GM23248 (cell line): ENCODE results near the gene ANKRD13D. TPM values are rescaled to one million over a fixed set of nuclear protein-coding genes. Genes with fewer than 3 reads are reported as not detected.

ENCODE experiments used
- DNase-seq: peaks from one replicate; pipeline ENCODE4 v3.0.0-alpha.2; 2015
- H2AFZ ChIP-seq: fragments of 200-600 bp; sonication (generic); 2 replicates; pipeline ENCODE4 v1.6.1; 2016; ENCODE audit warnings: antibody characterized with exemption
- H3F3A ChIP-seq: fragments of 200-600 bp; sonication (generic); 2 replicates; pipeline ENCODE4 v1.6.1; 2016; ENCODE audit warnings: mild to moderate bottlenecking, antibody characterized with exemption, mixed run types; ENCODE audit not compliant: insufficient read depth
- H3K27ac ChIP-seq: fragments of 200-600 bp; sonication (generic); 2 replicates; pipeline ENCODE4 v1.5.1; 2016; ENCODE audit warnings: mild to moderate bottlenecking
- H3K27me3 ChIP-seq: fragments of 200-600 bp; sonication (generic); replicated peaks from 2 replicates; pipeline ENCODE4 v1.6.1; 2016; ENCODE audit warnings: mild to moderate bottlenecking; ENCODE audit not compliant: insufficient read depth
- H3K36me3 ChIP-seq: fragments of 200-600 bp; sonication (generic); 2 replicates; pipeline ENCODE4 v1.6.1; 2016; ENCODE audit warnings: low read depth, mild to moderate bottlenecking
- H3K4me1 ChIP-seq: fragments of 200-600 bp; sonication (generic); 2 replicates; pipeline ENCODE4 v1.6.1; 2016; ENCODE audit warnings: mild to moderate bottlenecking; ENCODE audit not compliant: insufficient read depth
- H3K4me2 ChIP-seq: fragments of 200-600 bp; sonication (generic); one replicate; pipeline ENCODE4 v1.6.1; 2016; ENCODE audit warnings: mild to moderate bottlenecking; ENCODE audit not compliant: unreplicated experiment
- H3K4me3 ChIP-seq: fragments of 200-600 bp; sonication (generic); 2 replicates; pipeline ENCODE4 v1.5.1; 2016; ENCODE audit warnings: mild to moderate bottlenecking
- H3K79me2 ChIP-seq: fragments of 200-600 bp; sonication (generic); 2 replicates; pipeline ENCODE4 v1.6.1; 2016; ENCODE audit warnings: mild to moderate bottlenecking; ENCODE audit not compliant: insufficient read depth
- H3K9ac ChIP-seq: fragments of 200-600 bp; sonication (generic); 2 replicates; pipeline ENCODE4 v1.6.1; 2016; ENCODE audit warnings: mild to moderate bottlenecking
- H3K9me2 ChIP-seq: fragments of 200-600 bp; sonication (generic); 2 replicates; pipeline ENCODE4 v1.6.1; 2016; ENCODE audit warnings: mixed run types, mild to moderate bottlenecking, moderate library complexity; ENCODE audit not compliant: insufficient read depth
- H3K9me3 ChIP-seq: fragments of 200-600 bp; sonication (generic); one replicate; pipeline ENCODE4 v1.6.1; 2017; ENCODE audit warnings: low read depth
- H4K20me1 ChIP-seq: fragments of 200-600 bp; sonication (generic); 2 replicates; pipeline ENCODE4 v1.6.0; 2016; ENCODE audit not compliant: insufficient read depth
- EZH2 ChIP-seq: fragments of 200-600 bp; sonication (generic); IDR thresholded peaks from 2 replicates; pipeline ENCODE4 v1.6.1; 2018; ENCODE audit warnings: antibody characterized with exemption, mild to moderate bottlenecking; ENCODE audit not compliant: insufficient read depth, poor library complexity, severe bottlenecking
- EZH2phosphoT487 ChIP-seq: fragments of 200-600 bp; sonication (generic); IDR thresholded peaks from 2 replicates; pipeline ENCODE4 v1.6.1; 2018; ENCODE audit warnings: antibody characterized with exemption, moderate library complexity, mild to moderate bottlenecking, low read depth; ENCODE audit not compliant: insufficient read depth
- WGBS, 2 experiments: methylation state at CpG; one replicate each; pipeline ENCODE4 v1.1.6; 2015 to 2017; ENCODE audit warnings: low lambda C conversion rate in 2 of 2, low coverage in 1 of 2; ENCODE audit errors: missing lambda C conversion rate in 2 of 2; 5-methylcytosine and 5-hydroxymethylcytosine counted together
- in situ Hi-C: fragments of 300-500 bp; cut with MboI; formaldehyde crosslinking; loops from 2 replicates; pipeline ENCODE4 v1.15.0; 2020
- polyA plus RNA-seq: library from polyadenylated mRNA; unstranded; fragments of >200 nt; fragmentation: Nextera tagmentation; extraction: Ambion mirVana; gene quantifications from 2 replicates; pipeline ENCODE4 v1.2.1, GENCODE V29; 2016
- total RNA-seq: library from RNA; depleted of rRNA; stranded (reverse); fragments of >200 nt; shearing (Covaris generic); gene quantifications from 2 replicates; pipeline ENCODE4 v1.2.3, GENCODE V29; 2014

Gene ANKRD13D
- total and polyA plus RNA-seq, 2 experiments from 2014 or later: 16.4 to 42.9 TPM

- Histone ChIP-seq H2AFZ (no peak overlapping the region), H3K9me3 (no peaks in the 10 kb centered on the region), H4K20me1 (no peaks in the 10 kb centered on the region), H3K4me2 (peak overlapping the region; percentile 49), H3K27me3 (no peaks in the 10 kb centered on the region), H3K27ac (no peak overlapping the region), H3K9me2 (no peaks in the 10 kb centered on the region), H3F3A (0 out of 2 replicates have a peak, but pooled peaks cover 6% of the 10 kb centered on the region), H3K4me3 (0 out of 2 replicates have a peak overlapping the region, but pooled peaks have one; percentile 26), H3K4me1 (peaks cover 23% of the 10 kb centered on the region), H3K9ac (peak overlapping the region; percentile 7; the same call in 1 of the 2 replicates), H3K36me3 (no peaks in the 10 kb centered on the region), H3K79me2 (peaks cover 94% of the 10 kb centered on the region)
- WGBS, 2 experiments: 58 to 61% methylated on average over 28 of the region's 28 CpGs
- DNase-seq: no peak
- TF ChIP-seq EZH2 (no peak), EZH2phosphoT487 (no peak)
- in situ Hi-C loops: no loop called here
Measured at GRCh38 chr11:67270256-67271204, 18.6 kb upstream of the ANKRD13D start.

GRCh38 chr11:67271205-67271540, 17.9 kb upstream of the ANKRD13D start:
- Histone ChIP-seq H2AFZ (no peak overlapping the region), H3K36me3 (no peaks in the 10 kb centered on the region), H3K4me1 (peaks cover 18% of the 10 kb centered on the region), H3K4me3 (no peak overlapping the region), H4K20me1 (no peaks in the 10 kb centered on the region), H3F3A (0 out of 2 replicates have a peak, but pooled peaks cover 6% of the 10 kb centered on the region), H3K9me3 (no peaks in the 10 kb centered on the region), H3K27me3 (no peaks in the 10 kb centered on the region), H3K4me2 (no peak overlapping the region), H3K9me2 (no peaks in the 10 kb centered on the region), H3K9ac (no peak overlapping the region), H3K79me2 (peaks cover 96% of the 10 kb centered on the region), H3K27ac (no peak overlapping the region)
- 89 to 93% methylated on average over 5 of the region's 5 CpGs for WGBS, 2 experiments
- in situ Hi-C loops: no loop called here
- TF ChIP-seq EZH2 (no peak), EZH2phosphoT487 (no peak)
- DNase-seq: no peak

GRCh38 chr11:67271541-67272284, 17.4 kb upstream of the ANKRD13D start:
- no peaks in the 10 kb centered on the region for H4K20me1 ChIP-seq
- H3K27ac ChIP-seq: no peak overlapping the region
- no peak for TF ChIP-seq EZH2phosphoT487
- TF ChIP-seq EZH2: no peak
- no peak overlapping the region for H3K4me2 ChIP-seq
- H3K36me3 ChIP-seq: no peaks in the 10 kb centered on the region
- H3K79me2 ChIP-seq: peaks cover 100% of the 10 kb centered on the region
- no peak overlapping the region for H3K9ac ChIP-seq
- in situ Hi-C loops: no loop called here
- H3K9me2 ChIP-seq: no peaks in the 10 kb centered on the region
- DNase-seq: no peak
- H3K9me3 ChIP-seq: no peaks in the 10 kb centered on the region
- no peak overlapping the region for H3K4me3 ChIP-seq
- H3K27me3 ChIP-seq: no peaks in the 10 kb centered on the region
- peaks cover 20% of the 10 kb centered on the region for H3K4me1 ChIP-seq
- H2AFZ ChIP-seq: no peak overlapping the region
- H3F3A ChIP-seq: peaks cover 10% of the 10 kb centered on the region; the same call in 1 of the 2 replicates
- WGBS, 2 experiments: 83 to 91% methylated on average over 12 to 19 of the region's 19 CpGs

GRCh38 chr11:67272327-67273259, 16.5 kb upstream of the ANKRD13D start:
- Histone ChIP-seq H3K4me3 (no peak overlapping the region), H3K36me3 (no peaks in the 10 kb centered on the region), H2AFZ (no peak overlapping the region), H3F3A (peaks cover 15% of the 10 kb centered on the region; the same call in 1 of the 2 replicates), H3K9me3 (no peaks in the 10 kb centered on the region), H3K9ac (no peak overlapping the region), H3K27ac (no peak overlapping the region), H3K27me3 (no peaks in the 10 kb centered on the region), H3K79me2 (peaks cover 98% of the 10 kb centered on the region), H3K4me1 (peaks cover 24% of the 10 kb centered on the region), H3K9me2 (no peaks in the 10 kb centered on the region), H4K20me1 (no peaks in the 10 kb centered on the region), H3K4me2 (no peak overlapping the region)
- in situ Hi-C loops: no loop called here
- 67 to 68% methylated on average over 23 of the region's 23 CpGs for WGBS, 2 experiments
- DNase-seq: no peak
- TF ChIP-seq EZH2: no peak
- no peak for TF ChIP-seq EZH2phosphoT487
